ENCODE data around the gene PSKH1. TPM values are rescaled to one million over a fixed set of nuclear protein-coding genes. Genes with fewer than 3 reads are reported as not detected.

The PSKH1 gene
- total and polyA plus RNA-seq, 2 experiments from 2014 or later = 29.2 to 44.6 TPM

DNA sequence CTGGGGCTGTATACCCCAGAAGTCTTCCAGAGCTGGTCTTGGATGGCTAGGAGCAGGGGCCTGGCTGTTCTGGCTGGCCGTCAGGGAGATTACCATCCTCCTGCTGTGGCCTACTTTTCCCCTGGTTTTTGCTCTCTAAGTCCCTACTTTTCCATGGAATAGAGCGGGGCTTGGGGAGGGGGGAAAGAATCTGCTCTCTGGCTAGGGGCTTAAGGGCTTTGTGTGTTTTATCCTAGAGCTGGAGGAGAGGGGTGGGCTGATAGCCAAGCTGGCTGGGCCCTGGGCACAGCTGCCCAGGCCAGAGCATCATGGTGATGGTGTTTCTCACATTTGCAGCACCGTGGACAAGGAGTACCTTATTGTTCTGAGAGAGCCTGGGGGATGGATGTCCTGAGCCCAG, 4.7 kb upstream of the PSKH1 start:
- no peak overlapping the region for H3K4me2 ChIP-seq
- H3K36me3 ChIP-seq (replicated peaks; ENCODE audit: insufficient read depth, low read depth) = no peaks in the 10 kb centered on the region
- no peaks in the 10 kb centered on the region for H3K9me2 ChIP-seq (replicated peaks; ENCODE audit: insufficient read depth)
- H3K27me3 ChIP-seq = no peaks in the 10 kb centered on the region
- no peak for TF ChIP-seq EZH2 (IDR thresholded peaks at IDR 0.05; ENCODE audit: borderline replicate concordance)
- TF ChIP-seq EZH2phosphoT487 (IDR thresholded peaks at IDR 0.05; ENCODE audit: low read depth, severe bottlenecking, unreplicated experiment) = no peak
- TF ChIP-seq, protein P1, sequence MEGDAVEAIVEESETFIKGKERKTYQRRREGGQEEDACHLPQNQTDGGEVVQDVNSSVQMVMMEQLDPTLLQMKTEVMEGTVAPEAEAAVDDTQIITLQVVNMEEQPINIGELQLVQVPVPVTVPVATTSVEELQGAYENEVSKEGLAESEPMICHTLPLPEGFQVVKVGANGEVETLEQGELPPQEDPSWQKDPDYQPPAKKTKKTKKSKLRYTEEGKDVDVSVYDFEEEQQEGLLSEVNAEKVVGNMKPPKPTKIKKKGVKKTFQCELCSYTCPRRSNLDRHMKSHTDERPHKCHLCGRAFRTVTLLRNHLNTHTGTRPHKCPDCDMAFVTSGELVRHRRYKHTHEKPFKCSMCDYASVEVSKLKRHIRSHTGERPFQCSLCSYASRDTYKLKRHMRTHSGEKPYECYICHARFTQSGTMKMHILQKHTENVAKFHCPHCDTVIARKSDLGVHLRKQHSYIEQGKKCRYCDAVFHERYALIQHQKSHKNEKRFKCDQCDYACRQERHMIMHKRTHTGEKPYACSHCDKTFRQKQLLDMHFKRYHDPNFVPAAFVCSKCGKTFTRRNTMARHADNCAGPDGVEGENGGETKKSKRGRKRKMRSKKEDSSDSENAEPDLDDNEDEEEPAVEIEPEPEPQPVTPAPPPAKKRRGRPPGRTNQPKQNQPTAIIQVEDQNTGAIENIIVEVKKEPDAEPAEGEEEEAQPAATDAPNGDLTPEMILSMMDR (IDR thresholded peaks at IDR 0.05; ENCODE audit: poor library complexity) = no peak
- H3K4me3 ChIP-seq = no peak overlapping the region
- no peaks in the 10 kb centered on the region for H4K20me1 ChIP-seq (ENCODE audit: insufficient read depth, poor library complexity, severe bottlenecking)
- 83% methylated on average over 3 of the region's 3 CpGs for WGBS (ENCODE audit: low lambda C conversion rate, missing lambda C conversion rate)
- H3K27ac ChIP-seq = no peak overlapping the region
- H2AFZ ChIP-seq = no peak overlapping the region
- H3K9me3 ChIP-seq (ENCODE audit: low read depth) = no peaks in the 10 kb centered on the region
- peaks cover under 1% of the 10 kb centered on the region for H3K79me2 ChIP-seq
- no peak for DNase-seq (ENCODE audit: low spot score)
- H3K4me1 ChIP-seq (ENCODE audit: insufficient read depth) = peaks cover 2% of the 10 kb centered on the region

DNA sequence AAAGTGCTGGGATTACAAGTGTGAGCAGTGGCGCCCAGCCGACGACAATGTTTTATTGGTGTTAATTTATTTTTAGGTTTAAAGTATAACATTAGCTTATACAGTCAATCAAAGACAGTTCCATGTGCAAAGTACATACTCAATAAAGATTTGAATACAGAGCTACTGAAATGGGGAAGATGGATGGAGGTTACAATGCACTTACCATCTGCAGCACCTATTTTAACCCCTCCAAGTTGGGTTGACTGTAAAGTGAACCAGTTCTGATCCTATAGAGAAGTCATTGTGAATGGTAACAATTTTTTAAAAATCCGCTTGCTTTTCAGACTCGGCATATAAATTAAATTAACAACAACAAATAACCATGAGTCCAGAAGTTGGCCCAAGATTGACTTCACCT, 679 bp upstream of the PSKH1 start:
- H2AFZ ChIP-seq = peak overlapping the region; percentile 45
- TF ChIP-seq EZH2phosphoT487 (IDR thresholded peaks at IDR 0.05; ENCODE audit: low read depth, severe bottlenecking, unreplicated experiment) = no peak
- no peak for TF ChIP-seq EZH2 (IDR thresholded peaks at IDR 0.05; ENCODE audit: borderline replicate concordance)
- TF ChIP-seq, protein P1 (IDR thresholded peaks at IDR 0.05; ENCODE audit: poor library complexity) = no peak

DNA sequence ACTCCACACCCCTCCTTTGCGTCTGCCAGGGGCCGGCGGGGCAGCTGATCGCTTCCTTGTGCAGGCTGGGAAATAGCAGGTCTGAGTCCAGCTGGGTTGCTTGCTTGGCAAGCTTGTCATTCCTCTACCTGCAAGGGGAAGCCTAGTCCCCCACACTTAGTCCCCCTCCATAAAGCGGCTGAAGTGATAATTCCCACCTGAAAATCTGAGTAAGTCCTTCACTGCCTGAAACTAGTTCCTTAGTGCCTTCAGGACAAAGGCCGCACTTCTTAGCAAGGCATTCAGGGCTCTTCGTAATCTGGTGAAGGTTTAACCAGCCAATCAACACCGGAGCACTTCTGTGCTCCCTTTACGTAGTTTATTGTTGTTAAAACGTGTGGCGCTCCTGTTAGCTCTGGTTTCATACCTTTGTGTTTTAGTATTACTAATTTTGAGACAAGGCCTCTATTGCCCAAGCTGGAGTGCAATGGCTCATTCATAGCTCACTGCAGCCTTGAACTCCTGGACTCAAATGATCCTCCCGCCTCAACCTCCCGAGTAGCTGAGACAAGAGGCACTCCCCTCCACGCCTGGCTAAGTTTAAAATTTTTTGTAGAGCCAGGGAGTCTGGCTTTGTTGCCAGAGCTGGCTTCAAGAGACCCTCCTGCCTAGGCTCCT, 817 bp downstream of the PSKH1 start:
- peak overlapping the region; percentile 23 for H2AFZ ChIP-seq
- H3K4me2 ChIP-seq = peak overlapping the region; percentile 86
- TF ChIP-seq, protein P1 (IDR thresholded peaks at IDR 0.05; ENCODE audit: poor library complexity) = no peak
- no peak for TF ChIP-seq EZH2phosphoT487 (IDR thresholded peaks at IDR 0.05; ENCODE audit: low read depth, severe bottlenecking, unreplicated experiment)
- TF ChIP-seq EZH2 (IDR thresholded peaks at IDR 0.05; ENCODE audit: borderline replicate concordance) = no peak
- H3K4me1 ChIP-seq (ENCODE audit: insufficient read depth) = peaks cover 9% of the 10 kb centered on the region
- peaks cover 56% of the 10 kb centered on the region for H3K79me2 ChIP-seq
- peaks cover 20% of the 10 kb centered on the region for H4K20me1 ChIP-seq (ENCODE audit: insufficient read depth, poor library complexity, severe bottlenecking)
- H3K27me3 ChIP-seq = no peaks in the 10 kb centered on the region
- H3K4me3 ChIP-seq = peak overlapping the region; percentile 51
- DNase-seq (ENCODE audit: low spot score) = peak; percentile 53
- no peaks in the 10 kb centered on the region for H3K9me2 ChIP-seq (replicated peaks; ENCODE audit: insufficient read depth)
- WGBS (ENCODE audit: low lambda C conversion rate, missing lambda C conversion rate) = 23% methylated on average over 14 of the region's 14 CpGs
- H3K27ac ChIP-seq = peak overlapping the region; percentile 97
- no peaks in the 10 kb centered on the region for H3K9me3 ChIP-seq (ENCODE audit: low read depth)
- H3K36me3 ChIP-seq (replicated peaks; ENCODE audit: insufficient read depth, low read depth) = no peaks in the 10 kb centered on the region

More for the DNA sequence above, 679 bp upstream of the PSKH1 start:
- Histone ChIP-seq H3K36me3 (replicated peaks; ENCODE audit: insufficient read depth, low read depth) (no peaks in the 10 kb centered on the region), H3K27ac (peak overlapping the region; percentile 50), H3K4me2 (peak overlapping the region; percentile 75), H3K4me1 (ENCODE audit: insufficient read depth) (peaks cover 9% of the 10 kb centered on the region), H3K9me3 (ENCODE audit: low read depth) (no peaks in the 10 kb centered on the region), H3K9me2 (replicated peaks; ENCODE audit: insufficient read depth) (no peaks in the 10 kb centered on the region), H4K20me1 (ENCODE audit: insufficient read depth, poor library complexity, severe bottlenecking) (peaks cover 11% of the 10 kb centered on the region), H3K79me2 (peaks cover 41% of the 10 kb centered on the region), H3K27me3 (no peaks in the 10 kb centered on the region), H3K4me3 (no peak overlapping the region)
- 69% methylated on average over 5 of the region's 5 CpGs for WGBS (ENCODE audit: low lambda C conversion rate, missing lambda C conversion rate)
- DNase-seq (ENCODE audit: low spot score) = no peak
